HG02763 (cell line): ENCODE measurements around the gene ACTRT3.
"Not testable (repeated sequence)": the region's sequence is repeated elsewhere in the genome, so short reads cannot be mapped to it uniquely, and the experiment has no call there.

Experiments
- ATAC-seq: cut with Tn5 transposase; IDR thresholded peaks from one replicate; pipeline ENCODE4 v1.9.1; 2021; ENCODE audit warnings: mild to moderate bottlenecking, moderate library complexity; ENCODE audit not compliant: unreplicated experiment

Gene ACTRT3

DNA sequence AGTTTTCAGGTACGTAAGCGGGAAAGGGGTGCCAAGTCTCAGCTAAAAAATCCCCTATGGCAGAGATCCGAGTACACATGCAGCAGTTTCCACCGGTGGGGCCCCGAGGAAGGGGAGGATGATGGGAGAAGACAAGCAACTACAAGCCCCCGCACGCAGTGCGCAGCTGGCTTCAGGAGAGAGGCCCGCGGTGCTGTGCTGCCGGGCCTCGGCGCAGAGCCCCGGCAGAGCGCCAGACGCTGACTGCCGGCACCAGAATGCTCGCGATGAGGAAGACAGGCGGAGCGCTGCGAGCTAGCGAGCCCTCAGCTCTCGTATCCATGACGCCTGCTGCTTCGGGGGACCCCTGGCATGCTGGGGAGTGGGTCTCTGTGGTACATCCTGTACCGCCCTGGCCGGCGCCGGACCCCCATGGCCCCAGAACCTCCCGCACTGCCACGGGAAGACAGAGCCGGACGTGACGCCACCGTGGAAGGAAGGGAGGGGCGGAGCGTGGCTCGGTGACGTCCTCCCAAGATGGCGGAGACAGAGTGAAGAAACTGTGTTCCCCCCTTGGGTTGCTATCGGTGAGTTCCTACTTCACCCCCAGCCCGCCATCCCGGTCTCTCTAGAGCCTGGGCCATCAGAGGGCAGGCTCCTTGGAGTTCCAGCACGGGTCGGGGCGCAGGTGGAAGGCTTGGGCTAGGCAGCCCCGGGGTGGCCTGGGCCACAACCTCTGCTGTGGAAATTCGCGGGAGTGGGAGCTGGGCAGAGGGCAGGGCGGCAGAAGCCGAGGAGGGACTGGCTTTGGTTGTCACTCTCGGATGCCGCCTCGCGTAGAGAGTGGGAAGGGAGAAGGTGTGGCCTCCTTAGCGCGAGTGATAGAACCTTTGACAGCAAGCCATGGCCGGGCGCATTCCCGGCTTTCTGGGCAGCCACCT is 3.8 kb upstream of the ACTRT3 start, which contains the start of gene MYNN:
TSS of gene MYNN (plus strand) at position 500 of the 920 bp plus-strand sequence. CDS start 900 bp downstream, outside the sequence.
- peak; percentile 80 for ATAC-seq

DNA sequence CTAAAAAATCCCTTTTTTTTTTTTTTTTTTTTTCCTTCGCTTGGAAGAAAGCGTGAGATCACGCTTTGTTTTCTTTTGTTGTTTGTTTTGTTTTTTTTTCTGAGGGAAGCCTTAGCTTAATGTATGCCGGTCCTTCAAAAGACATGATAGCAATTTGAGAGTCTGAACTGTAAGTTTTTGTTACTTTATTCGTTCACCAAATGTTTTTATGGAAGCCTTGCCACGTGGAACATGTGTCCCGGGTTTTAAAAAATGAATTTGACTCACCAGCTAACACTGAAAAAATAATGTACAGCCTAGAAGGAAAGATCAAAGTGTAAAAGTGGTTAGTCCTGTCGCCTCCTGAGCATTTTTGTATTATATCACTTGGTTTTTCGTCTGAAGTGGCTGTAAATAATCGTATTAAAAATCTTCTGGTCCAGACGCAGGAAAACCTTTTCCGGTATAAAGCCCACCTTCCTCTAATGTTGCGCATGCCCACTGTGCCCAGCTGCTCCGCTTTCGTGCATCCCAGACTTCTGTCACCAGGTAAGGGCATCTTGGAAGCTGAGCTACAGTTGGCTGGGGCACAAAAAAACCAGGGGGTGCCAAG is 3.0 kb upstream of the ACTRT3 start:
- ATAC-seq, result peak; percentile 20

DNA sequence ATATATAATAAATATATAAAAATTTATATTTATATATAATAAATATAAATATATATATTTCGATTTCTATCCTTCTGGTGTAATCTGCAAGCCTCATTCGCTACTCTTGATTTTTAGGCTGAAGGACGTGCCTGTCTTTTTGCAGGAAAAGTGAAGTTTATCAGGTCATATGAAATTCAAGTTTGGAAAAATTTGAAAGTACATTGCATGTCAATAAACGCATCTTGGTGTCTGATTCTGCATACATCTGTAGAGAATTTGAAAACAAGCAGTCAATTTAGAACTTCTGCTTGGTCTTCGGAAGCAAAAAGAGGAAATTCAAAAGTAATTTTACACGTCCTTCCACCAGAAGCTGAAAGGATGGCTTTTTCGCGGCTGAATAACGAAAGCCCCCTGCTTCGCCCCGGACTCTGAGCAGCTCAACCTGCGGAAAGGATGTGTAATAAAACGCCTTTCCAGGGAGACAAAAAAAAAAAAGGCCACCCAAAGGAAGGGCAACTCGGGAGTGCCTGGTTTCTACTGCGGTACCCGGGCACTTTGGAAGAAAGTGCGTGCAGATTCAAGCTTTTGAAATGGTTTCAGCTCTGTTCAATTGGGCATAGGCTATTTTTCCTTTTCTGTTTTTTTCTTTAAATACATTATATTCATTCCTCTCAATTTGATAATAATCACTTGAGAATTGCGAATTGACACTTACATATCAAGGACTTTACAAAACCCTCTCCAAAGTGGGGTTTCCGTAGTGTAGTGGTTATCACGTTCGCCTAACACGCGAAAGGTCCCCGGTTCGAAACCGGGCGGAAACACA is 2.3 kb upstream of the ACTRT3 start:
- ATAC-seq, result no peak

DNA sequence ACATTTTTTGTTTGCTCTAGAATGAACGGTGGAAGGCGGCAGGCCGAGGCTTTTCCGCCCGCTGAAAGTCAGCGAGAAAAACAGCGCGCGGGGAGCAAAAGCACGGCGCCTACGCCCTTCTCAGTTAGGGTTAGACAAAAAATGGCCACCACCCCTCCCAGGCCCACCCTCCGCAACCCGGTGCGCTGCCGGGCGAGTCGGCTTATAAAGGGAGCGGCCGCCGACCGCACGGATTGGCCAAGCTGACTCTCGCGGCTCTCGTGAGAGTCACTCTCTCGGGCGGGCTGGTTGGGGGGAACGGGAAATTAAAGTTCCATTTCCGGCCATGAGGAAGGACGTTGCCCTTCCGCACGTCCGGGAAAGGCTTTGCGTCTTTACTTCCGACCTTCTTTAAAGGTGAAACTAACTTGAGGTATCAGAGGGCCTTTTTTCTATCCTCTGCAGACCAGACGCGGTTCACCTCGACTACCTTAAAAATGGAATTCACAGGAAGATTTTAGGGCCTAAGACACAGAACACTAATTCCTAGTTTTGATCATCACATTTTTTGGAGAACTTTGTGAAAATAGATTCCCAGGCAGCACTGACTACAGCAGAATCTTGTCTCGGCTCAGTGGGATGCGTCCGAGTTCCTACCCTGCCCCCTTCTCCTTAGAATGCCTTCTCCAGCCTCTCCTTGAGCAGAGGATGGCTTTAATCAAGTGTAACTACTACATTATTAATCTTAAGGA is 4.3 kb downstream of the ACTRT3 start, which contains the start of gene TERC:
TSS of gene TERC (minus strand) at position 179 of the 731 bp plus-strand sequence.
- peak; percentile 73 for ATAC-seq

- ATAC-seq, result peak; percentile 32
Observed at GRCh38 chr3:169764312-169764881, 5.0 kb downstream of the ACTRT3 start.

DNA sequence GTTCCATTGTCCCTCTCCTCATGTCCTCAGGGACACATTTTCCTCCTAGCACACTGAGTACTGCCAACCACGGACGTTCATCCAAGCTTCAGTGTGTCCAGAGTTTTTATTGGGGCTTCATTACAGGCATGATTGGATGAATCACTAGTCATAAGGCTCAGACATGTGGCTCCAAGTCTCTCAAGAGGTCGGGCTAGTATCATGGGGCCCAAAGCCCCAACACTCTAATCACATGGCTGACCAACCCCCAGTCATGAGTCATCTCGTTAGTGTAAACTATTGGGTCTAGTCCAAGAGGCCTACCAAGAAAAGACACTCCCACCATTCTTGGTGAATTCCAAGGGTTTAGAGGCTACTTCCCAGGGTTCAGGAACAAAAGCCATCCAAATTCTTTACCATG is 8.9 kb downstream of the ACTRT3 start:
- ATAC-seq, result no peak

- no peak for ATAC-seq
Observed at GRCh38 chr3:169759256-169759655, 10.1 kb downstream of the ACTRT3 start.

DNA sequence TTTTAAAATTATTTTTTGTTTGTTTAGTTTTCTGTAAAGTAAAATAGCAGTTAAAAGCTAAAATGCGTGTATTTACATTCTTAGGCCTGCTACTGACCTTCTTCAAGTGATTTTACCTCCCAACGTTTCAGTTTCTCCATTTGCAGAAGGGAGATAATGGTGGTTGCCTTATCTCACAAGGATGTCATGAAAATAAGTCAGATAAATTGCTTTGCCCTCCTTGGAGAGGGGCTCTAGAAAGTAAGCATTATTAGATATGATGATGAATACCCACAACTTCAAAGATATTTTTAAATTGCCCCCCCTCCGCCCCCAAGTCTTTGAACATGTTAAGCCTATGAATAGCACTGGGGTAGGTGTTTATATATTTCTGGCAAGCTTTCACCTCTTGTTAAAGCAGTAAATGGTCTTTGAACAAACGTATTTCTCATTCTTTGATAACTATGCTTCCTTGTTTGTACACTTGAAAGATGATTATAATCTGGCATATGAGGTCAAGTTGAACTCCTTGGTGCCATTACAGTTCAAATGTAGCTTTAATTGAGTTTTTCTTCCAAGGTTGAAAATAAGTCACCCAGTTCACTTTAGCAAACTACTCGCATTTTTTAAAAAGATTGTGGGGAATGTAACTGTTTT is 10.9 kb downstream of the ACTRT3 start:
- ATAC-seq, result no peak

DNA sequence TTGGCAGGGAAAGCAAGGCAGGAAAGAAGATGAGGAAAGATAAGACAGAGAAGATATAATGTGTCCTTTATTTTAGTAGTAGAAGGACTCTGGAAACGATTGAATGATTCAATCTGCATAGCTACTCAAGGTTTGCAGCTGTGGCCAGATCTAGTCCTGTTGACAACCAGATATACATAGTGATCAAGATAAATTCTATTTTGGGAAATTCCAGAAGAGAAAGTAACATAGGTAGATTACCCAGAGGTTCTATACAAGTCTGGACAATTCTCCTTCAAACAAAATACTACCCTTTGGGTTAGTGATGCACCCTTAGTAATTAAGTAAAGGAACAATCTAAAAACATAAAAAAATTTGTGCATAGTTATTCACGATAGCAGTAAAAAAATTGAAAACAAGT is 13.9 kb downstream of the ACTRT3 start:
- ATAC-seq, result no peak

DNA sequence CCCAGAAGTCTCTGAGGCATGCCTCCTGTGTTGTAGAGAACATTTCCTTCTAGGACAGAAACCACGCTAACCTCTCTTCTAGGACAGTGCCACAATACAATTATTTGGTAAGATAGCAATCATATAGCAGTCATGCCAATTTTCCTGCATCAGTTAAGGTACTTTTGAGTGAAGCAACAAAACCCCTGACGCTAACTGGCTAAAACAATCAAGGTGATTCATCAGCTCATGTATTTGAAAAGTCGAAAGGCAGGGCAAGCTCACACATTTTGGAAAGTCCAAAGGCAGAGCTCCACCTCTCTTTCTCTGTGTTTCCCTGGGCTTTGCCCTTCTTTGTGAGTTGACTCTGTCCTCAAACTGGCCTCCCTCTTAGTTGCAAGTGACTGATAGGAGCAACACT is 14.7 kb downstream of the ACTRT3 start:
- no peak for ATAC-seq

- ATAC-seq, result no peak
Observed at GRCh38 chr3:169751875-169752274, 17.5 kb downstream of the ACTRT3 start.

- ATAC-seq, result no peak
Observed at GRCh38 chr3:169750665-169751064, 18.7 kb downstream of the ACTRT3 start.

- no peak for ATAC-seq
Observed at GRCh38 chr3:169748670-169749069, 20.7 kb downstream of the ACTRT3 start.

DNA sequence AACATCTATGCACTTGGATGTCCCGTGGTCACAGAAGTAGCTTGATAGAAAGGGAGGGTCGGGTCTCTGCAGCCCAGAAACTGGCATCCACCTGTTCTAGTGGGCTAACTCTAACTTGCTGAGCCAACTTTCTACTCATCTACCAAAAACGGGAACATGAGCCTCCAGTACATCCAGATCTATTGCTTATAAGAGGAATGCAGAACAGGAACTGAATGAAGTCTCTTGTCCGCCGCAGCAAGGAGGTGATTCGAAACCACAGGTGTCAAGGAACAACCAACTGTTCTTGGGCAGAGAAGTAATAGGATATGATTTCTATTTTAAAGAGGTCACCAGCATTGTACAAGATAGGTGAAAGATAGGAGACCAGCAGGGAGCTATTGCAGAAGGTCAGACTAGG is 22.4 kb downstream of the ACTRT3 start:
- no peak for ATAC-seq

- no peak for ATAC-seq
Observed at GRCh38 chr3:169744366-169745054, 24.9 kb downstream of the ACTRT3 start.

DNA sequence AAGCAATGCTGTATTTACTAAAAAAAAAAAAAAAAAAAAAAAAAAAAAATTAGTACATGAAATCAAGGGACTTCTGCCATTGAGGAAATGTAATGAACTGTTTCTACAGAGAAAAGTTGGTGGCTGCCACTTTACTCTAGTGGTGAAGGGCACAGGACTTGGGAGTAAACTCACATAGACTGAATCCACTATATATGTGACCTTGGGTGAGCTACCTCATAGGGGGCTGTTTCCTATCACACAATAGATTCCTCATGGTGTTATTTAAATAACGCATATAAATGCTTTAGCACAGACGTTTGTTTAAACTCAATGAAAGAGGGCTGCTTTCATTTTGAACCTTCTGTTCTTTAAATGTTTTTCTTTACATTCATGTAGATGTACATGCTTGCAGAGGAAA is 30.3 kb downstream of the ACTRT3 start:
- ATAC-seq, result no peak

GRCh38 chr3:169731857-169732256 is 37.5 kb downstream of the ACTRT3 start:
- ATAC-seq, result not testable (repeated sequence)

DNA sequence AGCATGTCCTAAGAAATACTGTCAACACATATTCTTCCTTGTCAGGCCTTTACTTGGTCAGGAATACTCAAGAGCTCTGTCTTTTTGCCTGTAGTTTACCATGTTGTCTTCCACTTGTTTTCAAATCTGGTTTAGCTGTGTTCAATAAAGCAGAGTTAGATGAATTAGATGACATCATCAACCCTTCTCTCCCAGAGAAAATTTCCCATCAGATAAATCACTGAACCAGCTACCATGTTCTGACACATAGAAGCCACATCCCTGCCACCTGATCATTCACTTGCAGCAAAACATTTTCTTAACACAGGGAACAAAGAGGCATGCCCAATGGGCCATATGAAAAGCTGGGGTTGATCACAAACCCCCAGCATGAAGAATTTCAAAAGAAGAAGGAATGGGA is 46.6 kb downstream of the ACTRT3 start:
- ATAC-seq, result no peak

DNA sequence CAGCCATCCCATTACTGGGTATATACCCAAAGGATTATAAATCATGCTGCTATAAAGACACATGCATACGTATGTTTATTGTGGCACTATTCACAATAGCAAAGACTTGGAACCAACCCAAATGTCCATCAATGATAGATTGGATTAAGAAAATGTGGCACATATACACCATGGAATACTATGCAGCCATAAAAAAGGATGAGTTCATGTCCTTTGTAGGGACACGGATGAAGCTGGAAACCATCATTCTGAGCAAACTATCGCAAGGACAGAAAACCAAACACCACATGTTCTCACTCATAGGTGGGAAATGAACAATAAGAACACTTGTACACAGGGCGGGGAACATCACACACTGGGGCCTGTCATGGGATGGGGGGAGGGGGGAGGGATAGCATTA is 50.9 kb downstream of the ACTRT3 start:
- not testable (repeated sequence) for ATAC-seq
